ENCODE measurements around the gene ARHGEF25. TPM values are rescaled to one million over a fixed set of nuclear protein-coding genes. Genes with fewer than 3 reads are reported as not detected.
"Not testable (repeated sequence)": the region's sequence is repeated elsewhere in the genome, so short reads cannot be mapped to it uniquely, and the experiment has no call there.

Gene ARHGEF25
- total RNA-seq, 1 donor from 2014 or later: 18.4 TPM

DNA sequence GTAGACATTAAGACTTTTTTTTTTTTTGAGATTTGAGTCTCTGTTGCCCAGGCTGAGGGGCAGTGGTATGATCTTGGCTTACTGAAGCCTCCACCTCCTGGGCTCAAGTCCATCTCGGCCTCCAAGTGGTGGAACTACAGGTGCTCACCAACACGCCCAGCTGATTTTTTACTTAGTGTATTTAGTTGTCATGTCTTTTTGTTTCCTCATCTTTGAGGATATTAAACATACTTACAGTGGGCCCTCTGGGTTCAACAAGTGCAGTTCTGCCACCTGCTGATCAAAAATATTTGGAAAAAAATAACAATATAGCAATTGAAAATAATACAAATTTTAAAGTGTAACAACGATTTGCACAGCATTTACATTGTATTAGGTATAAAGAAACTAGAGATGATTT is 26.1 kb downstream of the ARHGEF25 start:
- H3K4me3 Mint-ChIP-seq (ENCODE audit: low read depth): no peak overlapping the region
- no peaks in the 10 kb centered on the region for H3K9me3 Mint-ChIP-seq (ENCODE audit: low read depth)
- no peaks in the 10 kb centered on the region for H3K36me3 Mint-ChIP-seq (ENCODE audit: insufficient read depth)
- peaks cover 61% of the 10 kb centered on the region for H3K27me3 Mint-ChIP-seq
- H3K27ac Mint-ChIP-seq: no peak overlapping the region
- no peak for DNase-seq (ENCODE audit: low spot score, unreplicated experiment)
- no peaks in the 10 kb centered on the region for H3K4me1 Mint-ChIP-seq (ENCODE audit: low read depth)
- TF ChIP-seq, protein P1, sequence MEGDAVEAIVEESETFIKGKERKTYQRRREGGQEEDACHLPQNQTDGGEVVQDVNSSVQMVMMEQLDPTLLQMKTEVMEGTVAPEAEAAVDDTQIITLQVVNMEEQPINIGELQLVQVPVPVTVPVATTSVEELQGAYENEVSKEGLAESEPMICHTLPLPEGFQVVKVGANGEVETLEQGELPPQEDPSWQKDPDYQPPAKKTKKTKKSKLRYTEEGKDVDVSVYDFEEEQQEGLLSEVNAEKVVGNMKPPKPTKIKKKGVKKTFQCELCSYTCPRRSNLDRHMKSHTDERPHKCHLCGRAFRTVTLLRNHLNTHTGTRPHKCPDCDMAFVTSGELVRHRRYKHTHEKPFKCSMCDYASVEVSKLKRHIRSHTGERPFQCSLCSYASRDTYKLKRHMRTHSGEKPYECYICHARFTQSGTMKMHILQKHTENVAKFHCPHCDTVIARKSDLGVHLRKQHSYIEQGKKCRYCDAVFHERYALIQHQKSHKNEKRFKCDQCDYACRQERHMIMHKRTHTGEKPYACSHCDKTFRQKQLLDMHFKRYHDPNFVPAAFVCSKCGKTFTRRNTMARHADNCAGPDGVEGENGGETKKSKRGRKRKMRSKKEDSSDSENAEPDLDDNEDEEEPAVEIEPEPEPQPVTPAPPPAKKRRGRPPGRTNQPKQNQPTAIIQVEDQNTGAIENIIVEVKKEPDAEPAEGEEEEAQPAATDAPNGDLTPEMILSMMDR (IDR thresholded peaks at IDR 0.05; ENCODE audit: unreplicated experiment): no peak

DNA sequence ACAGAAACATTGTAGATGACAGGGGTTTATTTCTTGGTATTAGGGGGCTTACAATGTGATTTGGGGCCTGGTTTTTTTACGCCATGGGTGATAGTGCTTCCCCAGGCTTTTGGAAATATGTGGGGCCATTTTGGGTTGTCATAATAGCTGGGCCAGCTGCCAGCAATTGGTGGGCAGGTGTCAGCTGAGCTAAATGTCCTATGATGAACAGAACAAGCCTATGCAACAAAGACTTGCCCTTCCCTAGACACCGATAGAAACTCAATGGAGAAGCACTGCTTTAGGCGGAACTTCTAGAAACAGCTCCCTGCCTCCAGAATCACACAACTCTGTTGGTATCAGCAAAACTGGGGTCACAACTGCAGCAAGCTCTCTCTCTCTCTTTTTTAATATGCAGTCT is 26.9 kb downstream of the ARHGEF25 start:
- Mint-ChIP-seq H3K36me3 (ENCODE audit: insufficient read depth) (no peaks in the 10 kb centered on the region), H3K27ac (no peak overlapping the region), H3K27me3 (peaks cover 60% of the 10 kb centered on the region), H3K4me3 (ENCODE audit: low read depth) (no peak overlapping the region), H3K9me3 (ENCODE audit: low read depth) (no peaks in the 10 kb centered on the region), H3K4me1 (ENCODE audit: low read depth) (no peaks in the 10 kb centered on the region)
- DNase-seq (ENCODE audit: low spot score, unreplicated experiment): no peak
- TF ChIP-seq, protein P1 (IDR thresholded peaks at IDR 0.05; ENCODE audit: unreplicated experiment): no peak

DNA sequence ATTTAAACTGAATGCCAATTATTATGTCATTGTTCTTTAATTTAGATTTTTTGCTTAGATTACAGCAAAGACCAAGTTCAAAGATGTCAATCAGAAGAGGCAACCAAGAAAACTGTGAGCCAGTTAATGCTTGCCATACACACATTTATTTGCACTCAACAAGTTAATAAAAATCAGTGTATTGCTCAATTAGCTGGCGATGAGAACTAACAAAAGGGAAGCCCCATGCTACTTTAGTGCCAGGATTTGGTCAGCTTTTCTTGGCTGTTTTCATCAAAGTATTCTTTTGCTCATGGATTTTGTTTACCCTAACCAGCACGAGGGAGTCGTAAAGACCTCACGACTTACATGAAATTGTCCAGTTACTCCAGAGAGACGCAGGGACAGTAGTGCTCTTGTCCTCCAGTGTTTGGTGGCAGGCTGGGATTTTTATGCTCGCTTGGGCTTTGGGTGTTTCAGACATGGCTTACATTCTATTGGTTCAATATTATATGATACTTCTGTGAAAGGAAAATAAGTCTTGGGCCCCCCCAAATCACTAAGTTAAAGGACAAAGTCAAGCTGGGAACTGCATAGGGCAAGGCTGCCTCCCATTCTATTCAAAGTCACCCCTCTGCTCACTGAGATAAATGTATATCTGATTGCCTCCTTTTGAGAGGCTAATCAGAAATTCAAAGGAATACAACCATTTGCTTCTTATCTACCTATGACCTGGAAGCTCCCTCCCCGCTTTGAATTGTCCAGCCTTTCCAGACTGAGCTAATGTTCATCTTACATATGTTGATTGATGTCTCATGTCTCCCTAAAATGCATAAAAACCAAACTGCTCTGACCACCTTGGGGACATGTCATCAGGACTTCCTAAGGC is 29.2 kb downstream of the ARHGEF25 start:
- Mint-ChIP-seq H3K4me3 (ENCODE audit: low read depth) (no peak overlapping the region), H3K27me3 (peaks cover 42% of the 10 kb centered on the region), H3K36me3 (ENCODE audit: insufficient read depth) (no peaks in the 10 kb centered on the region), H3K4me1 (ENCODE audit: low read depth) (no peaks in the 10 kb centered on the region), H3K27ac (no peak overlapping the region), H3K9me3 (ENCODE audit: low read depth) (peaks cover 3% of the 10 kb centered on the region)
- TF ChIP-seq, protein P1 (IDR thresholded peaks at IDR 0.05; ENCODE audit: unreplicated experiment): no peak
- no peak for DNase-seq (ENCODE audit: low spot score, unreplicated experiment)

DNA sequence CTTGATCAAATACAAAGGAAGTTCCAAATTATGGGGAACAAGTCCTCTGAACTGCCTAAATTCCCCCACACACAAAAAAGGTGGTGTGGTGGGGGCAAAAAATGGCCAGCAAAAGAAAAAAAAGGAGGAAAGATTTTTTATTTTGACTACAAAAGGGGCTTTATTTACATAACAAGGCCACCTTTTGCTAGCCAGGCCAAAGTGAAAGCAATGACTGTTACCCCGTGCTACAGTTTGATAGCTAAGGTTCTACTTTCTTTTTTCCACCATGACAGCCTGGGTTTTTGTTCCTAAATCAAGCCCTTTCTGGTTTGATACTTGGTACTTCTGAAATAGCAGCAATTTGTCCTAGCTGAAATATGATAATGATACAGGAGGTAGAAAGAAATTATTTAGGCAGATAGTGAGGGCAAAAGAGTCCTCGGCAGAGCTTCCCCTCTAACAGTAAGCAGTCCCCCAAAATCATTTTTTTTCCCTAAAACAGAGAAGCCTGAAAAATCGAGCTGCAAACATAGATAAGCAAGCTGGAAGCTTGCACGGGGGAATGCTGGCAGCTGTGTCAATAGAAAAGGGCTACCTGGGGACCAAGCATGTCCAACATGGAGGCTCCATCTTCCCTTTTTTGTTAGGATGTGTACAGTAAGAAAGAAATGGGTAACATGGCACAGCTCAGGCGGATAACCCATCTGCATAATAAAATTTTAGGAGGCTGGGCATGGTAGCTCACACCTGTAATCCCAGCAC is 30.6 kb downstream of the ARHGEF25 start:
- H3K36me3 Mint-ChIP-seq (ENCODE audit: insufficient read depth): no peaks in the 10 kb centered on the region
- H3K4me3 Mint-ChIP-seq (ENCODE audit: low read depth): no peak overlapping the region
- TF ChIP-seq, protein P1 (IDR thresholded peaks at IDR 0.05; ENCODE audit: unreplicated experiment): no peak
- peaks cover 38% of the 10 kb centered on the region for H3K27me3 Mint-ChIP-seq
- H3K9me3 Mint-ChIP-seq (ENCODE audit: low read depth): peaks cover 3% of the 10 kb centered on the region
- no peak overlapping the region for H3K27ac Mint-ChIP-seq
- no peak for DNase-seq (ENCODE audit: low spot score, unreplicated experiment)
- no peaks in the 10 kb centered on the region for H3K4me1 Mint-ChIP-seq (ENCODE audit: low read depth)

DNA sequence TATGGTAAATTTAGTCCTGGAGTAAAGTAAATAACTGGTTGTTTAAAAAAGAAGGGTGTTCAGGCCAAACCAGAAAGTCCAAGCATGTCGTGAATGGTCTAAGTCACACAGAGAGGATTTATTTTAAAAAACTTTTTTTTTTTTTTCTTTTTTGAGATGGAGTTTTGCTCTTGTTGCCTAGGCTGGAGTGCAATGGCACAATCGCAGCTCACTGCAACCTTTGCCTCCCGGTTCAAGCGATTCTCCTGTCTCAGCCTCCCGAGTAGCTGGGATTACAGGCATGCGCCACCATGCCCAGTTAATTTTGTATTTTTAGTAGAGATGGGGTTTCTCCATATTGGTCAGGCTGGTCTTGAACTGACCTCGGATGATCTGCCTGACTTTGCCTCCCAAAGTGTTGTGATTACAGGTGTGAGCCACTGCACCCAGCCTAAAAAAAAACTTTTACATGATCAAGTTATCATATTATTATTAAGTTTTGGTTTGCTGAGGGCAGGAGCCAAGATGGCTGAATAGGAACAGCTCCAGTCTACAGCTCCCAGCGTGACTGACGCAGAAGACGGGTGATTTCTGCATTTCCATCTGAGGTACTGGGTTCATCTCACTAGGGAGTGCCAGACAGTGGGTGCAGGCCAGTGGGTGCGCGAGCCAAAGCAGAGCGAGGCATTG is 34.9 kb downstream of the ARHGEF25 start:
- H3K9me3 Mint-ChIP-seq (ENCODE audit: low read depth); DNase-seq (ENCODE audit: low spot score, unreplicated experiment); H3K27ac Mint-ChIP-seq; H3K27me3 Mint-ChIP-seq; H3K4me3 Mint-ChIP-seq (ENCODE audit: low read depth); H3K36me3 Mint-ChIP-seq (ENCODE audit: insufficient read depth); H3K4me1 Mint-ChIP-seq (ENCODE audit: low read depth): not testable (repeated sequence)

DNA sequence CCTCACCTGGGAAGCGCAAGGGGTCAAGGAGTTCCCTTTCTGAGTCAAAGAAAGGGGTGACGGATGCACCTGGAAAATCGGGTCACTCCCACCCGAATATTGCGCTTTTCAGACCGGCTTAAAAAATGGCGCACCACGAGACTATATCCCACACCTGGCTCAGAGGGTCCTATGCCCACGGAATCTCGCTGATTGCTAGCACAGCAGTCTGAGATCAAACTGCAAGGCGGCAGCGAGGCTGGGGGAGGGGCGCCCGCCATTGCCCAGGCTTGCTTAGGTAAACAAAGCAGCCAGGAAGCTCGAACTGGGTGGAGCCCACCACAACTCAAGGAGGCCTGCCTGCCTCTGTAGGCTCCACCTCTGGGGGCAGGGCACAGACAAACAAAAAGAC is 35.4 kb downstream of the ARHGEF25 start:
- H3K27ac Mint-ChIP-seq; H3K4me1 Mint-ChIP-seq (ENCODE audit: low read depth); H3K9me3 Mint-ChIP-seq (ENCODE audit: low read depth); H3K4me3 Mint-ChIP-seq (ENCODE audit: low read depth); DNase-seq (ENCODE audit: low spot score, unreplicated experiment); H3K36me3 Mint-ChIP-seq (ENCODE audit: insufficient read depth); H3K27me3 Mint-ChIP-seq: not testable (repeated sequence)

Measured in progenitor cell of endocrine pancreas (in vitro differentiated cells).